A549 (cell line): ENCODE results near the gene CDYL2. TPM values are rescaled to one million over a fixed set of nuclear protein-coding genes. Genes with fewer than 3 reads are reported as not detected.
A peak's percentile ranks its signal among the peaks of the same experiment; 100 is the strongest.
"Not testable (repeated sequence)": the region's sequence is repeated elsewhere in the genome, so short reads cannot be mapped to it uniquely, and the experiment has no call there.

ENCODE experiments used
- ATAC-seq, 2 experiments: fragments of 200-7000 bp in 1 of 2; fragments of >200 bp in 1 of 2; cut with Nextera tagmentation in 1 of 2; cut with Tn5 transposase in 1 of 2; 3 replicates each; pipeline versions ENCODE4 v1.8.0 to v1.9.1; 2018 to 2020; ENCODE audit warnings: mild to moderate bottlenecking in 1 of 2, moderate library complexity in 1 of 2
- CTCF ChIA-PET: fragments of 300-600 bp; sonication (Branson Sonifier 250); formaldehyde crosslinking; extraction: SDS; loops from one replicate; lab custom pipeline; 2021; ENCODE audit warnings: antibody characterized with exemption, inconsistent platforms; lab: Yijun Ruan, JAX
- POLR2A ChIA-PET: fragments of 350-600 bp; formaldehyde crosslinking; extraction: SDS; loops from one replicate; lab custom pipeline; 2021; ENCODE audit warnings: antibody characterized with exemption, inconsistent platforms; lab: Yijun Ruan, JAX
- DNase-seq, 2 experiments: peaks; one replicate each; pipeline versions ENCODE4 v3.0.0 to v3.0.0-alpha.2; 2011 to 2016; ENCODE audit warnings: low read depth in 1 of 2, low spot score in 1 of 2
- FAIRE-seq: peaks from 2 replicates; lab custom pipeline; 2011; peaks lifted over from hg19 to GRCh38; lab: Jason Lieb, UNC
- H3K27ac ChIP-seq, 2 experiments: fragments of >200 bp; sonication (Bioruptor Twin); formaldehyde crosslinking; 3 replicates each; pipeline ENCODE4 v1.5.1; 2016 to 2017
- H3K4me1 ChIP-seq: fragments of >200 bp; sonication (Bioruptor Twin); formaldehyde crosslinking; 3 replicates; pipeline ENCODE4 v1.6.1; 2016
- H3K4me2 ChIP-seq: fragments of >200 bp; sonication (Bioruptor Twin); formaldehyde crosslinking; 3 replicates; pipeline ENCODE4 v1.6.1; 2016
- H3K4me3 ChIP-seq: fragments of >200 bp; sonication (Bioruptor Twin); formaldehyde crosslinking; 3 replicates; pipeline ENCODE4 v1.5.1; 2016
- H3K9me3 ChIP-seq: fragments of >200 bp; sonication (Bioruptor Twin); formaldehyde crosslinking; 3 replicates; pipeline ENCODE4 v1.6.1; 2016
- BHLHE40 ChIP-seq: IDR thresholded peaks from 2 replicates; pipeline ENCODE4 v1.6.1; 2012; ENCODE audit warnings: low read depth, low read length, inconsistent platforms
- CBX8 ChIP-seq: fragments of 200-600 bp; sonication (generic); IDR thresholded peaks from 2 replicates; pipeline ENCODE4 v1.6.1; 2016
- CHD2 ChIP-seq: fragments of 150-350 bp; IDR thresholded peaks from 2 replicates; pipeline ENCODE4 v1.6.1; 2014; ENCODE audit warnings: low read length; ENCODE audit not compliant: partially characterized antibody
- CHD4 ChIP-seq: fragments of 200-600 bp; sonication (generic); IDR thresholded peaks from 2 replicates; pipeline ENCODE4 v1.6.1; 2016; ENCODE audit warnings: antibody characterized with exemption, mild to moderate bottlenecking, borderline replicate concordance
- EP300 ChIP-seq, 2 experiments: fragments of >200 bp; sonication (Bioruptor Twin); formaldehyde crosslinking; IDR thresholded peaks; 2 replicates in 1 of 2; 3 replicates in 1 of 2; pipeline ENCODE4 v1.6.1; 2016 to 2017
- HDAC2 ChIP-seq: fragments of 200-600 bp; sonication (generic); IDR thresholded peaks from 2 replicates; pipeline ENCODE4 v1.6.1; 2016
- HOXB5 ChIP-seq: fragments of 250-450 bp; sonication (Bioruptor Pico); IDR thresholded peaks from 2 replicates; pipeline ENCODE4 v1.5.0; 2020; ENCODE audit warnings: mild to moderate bottlenecking, moderate library complexity
- JUN ChIP-seq, 2 experiments: fragments of >200 bp; sonication (Bioruptor Twin); formaldehyde crosslinking; IDR thresholded peaks; 2 replicates in 1 of 2; 3 replicates in 1 of 2; pipeline ENCODE4 v1.6.1; 2016 to 2017
- KDM1A ChIP-seq: fragments of 200-600 bp; sonication (generic); IDR thresholded peaks from 2 replicates; pipeline ENCODE4 v1.6.1; 2016; ENCODE audit warnings: low read depth, mild to moderate bottlenecking
- MAFK ChIP-seq: fragments of 450-650 bp; IDR thresholded peaks from 2 replicates; pipeline ENCODE4 v1.6.1; 2014; ENCODE audit not compliant: partially characterized antibody
- MYC ChIP-seq: IDR thresholded peaks from 2 replicates; pipeline ENCODE4 v1.6.1; 2012; ENCODE audit warnings: mild to moderate bottlenecking, inconsistent platforms, low read length, improper control_type of control experiment, borderline replicate concordance
- NFE2L2 ChIP-seq: fragments of 150-350 bp; conservative IDR thresholded peaks from 2 replicates; pipeline ENCODE4 v1.6.1; 2014; ENCODE audit warnings: low read length
- NPAS2 ChIP-seq: fragments of 250-450 bp; sonication (Bioruptor Pico); IDR thresholded peaks from 2 replicates; pipeline ENCODE4 v1.8.0; 2022; ENCODE audit warnings: mild to moderate bottlenecking, moderate library complexity, borderline replicate concordance
- NR3C1 ChIP-seq: fragments of >200 bp; sonication (Bioruptor Twin); formaldehyde crosslinking; IDR thresholded peaks from 3 replicates; pipeline ENCODE4 v1.6.1; 2017
- POLR2AphosphoS2 ChIP-seq: conservative IDR thresholded peaks from 2 replicates; pipeline ENCODE4 v1.6.1; 2012; ENCODE audit warnings: low read length, improper control_type of control experiment, inconsistent platforms
- SMC3 ChIP-seq: fragments of >200 bp; sonication (Bioruptor Twin); formaldehyde crosslinking; IDR thresholded peaks from 3 replicates; pipeline ENCODE4 v1.6.1; 2018; ENCODE audit warnings: inconsistent platforms
- ZFP36 ChIP-seq: fragments of 450-650 bp; IDR thresholded peaks from 2 replicates; pipeline ENCODE4 v1.6.1; 2014; ENCODE audit warnings: borderline replicate concordance; ENCODE audit not compliant: partially characterized antibody
- WGBS: methylation state at CpG from one replicate; pipeline ENCODE4 v1.1.6; 2017; ENCODE audit errors: missing lambda C conversion rate; 5-methylcytosine and 5-hydroxymethylcytosine counted together
- polyA plus RNA-seq, 4 experiments: library from polyadenylated mRNA; depleted of rRNA in 3 of 4; stranded (reverse); fragments of >200 nt; fragmentation: RNase III in 1 of 4; extraction: RNeasy Plus Mini Kit Qiagen cat#74134 plus additional on column Dnase treatment in 1 of 4; gene quantifications; 2 replicates in 3 of 4; 3 replicates in 1 of 4; pipeline ENCODE4 v1.2.3, GENCODE V29; 2011 to 2017
- TF ChIP-seq, protein P1 (sequence below): fragments of 250-450 bp; sonication (Bioruptor Pico); IDR thresholded peaks from 2 replicates; pipeline ENCODE4 v1.5.0; 2021; ENCODE audit warnings: mild to moderate bottlenecking, moderate library complexity, borderline replicate concordance
- TF ChIP-seq, protein P2 (sequence below): fragments of 450-650 bp; IDR thresholded peaks from 2 replicates; pipeline ENCODE4 v1.6.1; 2014; ENCODE audit warnings: antibody characterized with exemption
- TF ChIP-seq, protein P3 (sequence below): fragments of 150-350 bp; IDR thresholded peaks from 2 replicates; pipeline ENCODE4 v1.6.1; 2014; ENCODE audit warnings: low read depth, mild to moderate bottlenecking, low read length
- TF ChIP-seq, protein P4 (sequence below): fragments of >200 bp; sonication (Bioruptor Twin); formaldehyde crosslinking; IDR thresholded peaks from 2 replicates; pipeline ENCODE4 v1.6.1; 2016

CDYL2 gene
- polyA plus RNA-seq, 2 of the 4 experiments (the other 2 are of a cell fraction): 0.05 to 0.10 TPM

DNA sequence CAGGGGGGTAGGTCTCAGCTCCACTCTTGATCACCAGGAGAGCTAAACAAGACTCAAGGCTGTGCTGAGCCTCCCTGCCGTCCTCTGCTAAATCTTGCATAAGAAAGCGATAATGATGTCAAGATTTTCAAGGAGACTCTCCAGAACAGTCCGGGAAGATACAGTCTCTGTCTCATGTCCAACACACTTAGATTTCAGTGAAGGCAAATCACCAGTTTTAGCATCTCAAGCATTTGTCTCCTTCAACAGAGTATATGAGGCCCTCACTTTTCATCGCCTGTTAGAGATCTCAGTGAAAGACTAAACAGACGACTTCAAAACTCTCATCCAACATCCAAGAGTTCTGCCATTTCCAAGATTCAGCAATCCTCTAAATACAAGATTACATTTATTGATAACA is 13.6 kb downstream of the CDYL2 start:
- no peak overlapping the region for H3K27ac ChIP-seq
- WGBS: 60% methylated on average over 5 of the region's 5 CpGs
- ATAC-seq (no peak), FAIRE-seq (no peak), DNase-seq (no peak)
- ChIA-PET CTCF (interaction anchor here (0.7 kb wide), 1 partner anchor 34 kb away, joined by 3 read pairs; no protein-coding TSS in a partner anchor), POLR2A (no interaction called here)
- H3K9me3 ChIP-seq: no peaks in the 10 kb centered on the region
- no peak overlapping the region for H3K4me3 ChIP-seq
- no peaks in the 10 kb centered on the region for H3K4me1 ChIP-seq
- no peak overlapping the region for H3K4me2 ChIP-seq
- TF ChIP-seq, protein P1, sequence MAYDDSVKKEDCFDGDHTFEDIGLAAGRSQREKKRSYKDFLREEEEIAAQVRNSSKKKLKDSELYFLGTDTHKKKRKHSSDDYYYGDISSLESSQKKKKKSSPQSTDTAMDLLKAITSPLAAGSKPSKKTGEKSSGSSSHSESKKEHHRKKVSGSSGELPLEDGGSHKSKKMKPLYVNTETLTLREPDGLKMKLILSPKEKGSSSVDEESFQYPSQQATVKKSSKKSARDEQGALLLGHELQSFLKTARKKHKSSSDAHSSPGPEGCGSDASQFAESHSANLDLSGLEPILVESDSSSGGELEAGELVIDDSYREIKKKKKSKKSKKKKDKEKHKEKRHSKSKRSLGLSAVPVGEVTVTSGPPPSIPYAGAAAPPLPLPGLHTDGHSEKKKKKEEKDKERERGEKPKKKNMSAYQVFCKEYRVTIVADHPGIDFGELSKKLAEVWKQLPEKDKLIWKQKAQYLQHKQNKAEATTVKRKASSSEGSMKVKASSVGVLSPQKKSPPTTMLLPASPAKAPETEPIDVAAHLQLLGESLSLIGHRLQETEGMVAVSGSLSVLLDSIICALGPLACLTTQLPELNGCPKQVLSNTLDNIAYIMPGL (CRISPR knock-in tag): no peak
- TF ChIP-seq CHD4: no peak
- no peak for TF ChIP-seq JUN (IDR thresholded peaks at IDR 0.05)
- TF ChIP-seq BHLHE40: no peak
- TF ChIP-seq, protein P2, sequence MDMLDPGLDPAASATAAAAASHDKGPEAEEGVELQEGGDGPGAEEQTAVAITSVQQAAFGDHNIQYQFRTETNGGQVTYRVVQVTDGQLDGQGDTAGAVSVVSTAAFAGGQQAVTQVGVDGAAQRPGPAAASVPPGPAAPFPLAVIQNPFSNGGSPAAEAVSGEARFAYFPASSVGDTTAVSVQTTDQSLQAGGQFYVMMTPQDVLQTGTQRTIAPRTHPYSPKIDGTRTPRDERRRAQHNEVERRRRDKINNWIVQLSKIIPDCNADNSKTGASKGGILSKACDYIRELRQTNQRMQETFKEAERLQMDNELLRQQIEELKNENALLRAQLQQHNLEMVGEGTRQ: no peak
- no peak for TF ChIP-seq HDAC2
- TF ChIP-seq, protein P3, sequence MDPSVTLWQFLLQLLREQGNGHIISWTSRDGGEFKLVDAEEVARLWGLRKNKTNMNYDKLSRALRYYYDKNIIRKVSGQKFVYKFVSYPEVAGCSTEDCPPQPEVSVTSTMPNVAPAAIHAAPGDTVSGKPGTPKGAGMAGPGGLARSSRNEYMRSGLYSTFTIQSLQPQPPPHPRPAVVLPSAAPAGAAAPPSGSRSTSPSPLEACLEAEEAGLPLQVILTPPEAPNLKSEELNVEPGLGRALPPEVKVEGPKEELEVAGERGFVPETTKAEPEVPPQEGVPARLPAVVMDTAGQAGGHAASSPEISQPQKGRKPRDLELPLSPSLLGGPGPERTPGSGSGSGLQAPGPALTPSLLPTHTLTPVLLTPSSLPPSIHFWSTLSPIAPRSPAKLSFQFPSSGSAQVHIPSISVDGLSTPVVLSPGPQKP: no peak
- TF ChIP-seq CHD2: no peak
- no peak for TF ChIP-seq NR3C1
- TF ChIP-seq NPAS2: no peak
- no peak for TF ChIP-seq CBX8

DNA sequence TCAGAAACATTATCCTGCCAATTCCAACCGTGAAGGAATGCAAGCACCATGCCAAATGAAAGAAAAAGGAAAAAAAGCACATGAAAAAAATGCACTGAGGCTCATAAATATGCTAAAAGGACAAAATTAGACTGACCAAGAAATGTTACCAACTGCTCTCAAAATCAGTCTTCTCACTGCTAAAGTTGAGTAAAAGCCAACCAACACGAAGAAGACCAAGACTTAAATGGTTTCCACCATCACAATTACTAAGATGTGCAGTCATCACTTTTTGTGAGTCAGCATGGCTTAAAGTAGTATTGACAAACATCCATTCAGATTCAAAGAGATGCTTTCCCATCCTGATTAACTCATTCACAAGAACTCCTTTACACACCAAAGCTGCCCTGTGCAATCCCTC is 16.4 kb downstream of the CDYL2 start:
- no peak overlapping the region for H3K4me3 ChIP-seq
- ATAC-seq (no peak), DNase-seq (no peak), FAIRE-seq (no peak)
- no peak overlapping the region for H3K27ac ChIP-seq
- ChIA-PET POLR2A (no interaction called here), CTCF (no interaction called here)
- no peak for TF ChIP-seq POLR2AphosphoS2
- TF ChIP-seq MAFK: peak; percentile 29
- 0% methylated on average over 2 of the region's 2 CpGs for WGBS
- no peaks in the 10 kb centered on the region for H3K9me3 ChIP-seq
- no peak overlapping the region for H3K4me2 ChIP-seq
- no peaks in the 10 kb centered on the region for H3K4me1 ChIP-seq

DNA sequence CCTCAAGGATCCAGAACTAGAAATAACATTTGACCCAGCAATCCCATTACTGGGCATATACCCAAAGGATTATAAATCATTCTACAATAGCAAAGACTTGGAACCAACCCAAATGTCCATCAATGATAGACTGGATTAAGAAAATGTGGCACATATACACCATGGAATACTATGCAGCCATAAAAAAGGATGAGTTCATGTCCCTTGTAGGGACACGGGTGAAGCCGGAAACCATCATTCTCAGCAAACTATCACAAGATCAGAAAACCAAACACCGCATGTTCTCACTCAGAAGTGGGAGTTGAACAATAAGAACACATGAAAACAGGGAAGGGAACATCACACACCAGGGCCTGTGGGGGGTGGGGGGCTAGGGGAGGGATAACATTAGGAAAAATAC is 17.8 kb downstream of the CDYL2 start:
- H3K4me1 ChIP-seq, H3K4me2 ChIP-seq, ATAC-seq, H3K9me3 ChIP-seq, DNase-seq, POLR2A ChIA-PET, H3K4me3 ChIP-seq, H3K27ac ChIP-seq, FAIRE-seq, CTCF ChIA-PET: not testable (repeated sequence)
- WGBS: 76% methylated on average over 3 of the region's 3 CpGs

DNA sequence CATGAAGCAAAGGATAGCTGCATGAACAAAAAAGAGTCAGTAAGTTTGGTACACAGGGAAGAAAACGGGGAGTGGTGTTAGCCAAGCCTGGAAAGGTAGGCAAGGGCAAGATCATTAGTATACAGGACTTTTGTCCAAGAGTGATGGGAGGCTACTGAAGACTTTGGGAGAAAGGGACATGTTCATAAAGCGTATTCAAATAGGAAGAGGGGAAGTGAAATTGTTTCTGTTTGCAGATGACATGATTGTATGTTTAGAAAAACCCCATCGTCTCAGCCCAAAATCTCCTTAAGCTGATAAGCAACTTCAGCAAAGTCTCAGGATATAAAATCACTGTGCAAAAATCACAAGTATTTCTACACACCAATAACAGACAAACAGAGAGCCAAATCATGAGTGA is 19.4 kb downstream of the CDYL2 start:
- DNase-seq (no peak), ATAC-seq (no peak)
- Histone ChIP-seq H3K4me1 (no peaks in the 10 kb centered on the region), H3K4me2 (no peak overlapping the region), H3K9me3 (no peaks in the 10 kb centered on the region), H3K27ac (no peak overlapping the region), H3K4me3 (no peak overlapping the region)
- WGBS: 6% methylated on average over 3 of the region's 3 CpGs
- ChIA-PET POLR2A (no interaction called here), CTCF (no interaction called here)
- TF ChIP-seq, protein P4, sequence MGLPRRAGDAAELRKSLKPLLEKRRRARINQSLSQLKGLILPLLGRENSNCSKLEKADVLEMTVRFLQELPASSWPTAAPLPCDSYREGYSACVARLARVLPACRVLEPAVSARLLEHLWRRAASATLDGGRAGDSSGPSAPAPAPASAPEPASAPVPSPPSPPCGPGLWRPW: no peak
- TF ChIP-seq HDAC2 (no peak), MAFK (no peak), ZFP36 (no peak), KDM1A (no peak), SMC3 (no peak), HOXB5 (CRISPR knock-in tag) (no peak), POLR2AphosphoS2 (no peak), EP300 (IDR thresholded peaks at IDR 0.05) (no peak), MYC (no peak), NFE2L2 (no peak)
- TF ChIP-seq, all 56 proteins: peak for 0
- FAIRE-seq: no peak
